SJCRH30 (cell line): ENCODE results near the gene LCN10. TPM values are rescaled to one million over a fixed set of nuclear protein-coding genes. Genes with fewer than 3 reads are reported as not detected.
"Not testable (repeated sequence)": the region's sequence is repeated elsewhere in the genome, so short reads cannot be mapped to it uniquely, and the experiment has no call there.

Experiments used
- DNase-seq, 2 experiments: peaks; one replicate each; pipeline ENCODE4 v3.0.0-alpha.2; 2015 to 2020
- H3K27ac ChIP-seq: fragments of 250-450 bp; sonication (Bioruptor Pico); 2 replicates; pipeline ENCODE4 v1.5.1; 2020; ENCODE audit warnings: mild to moderate bottlenecking, moderate library complexity
- H3K27me3 ChIP-seq: fragments of 250-450 bp; sonication (Bioruptor Pico); 2 replicates; pipeline ENCODE4 v1.5.1; 2020; ENCODE audit warnings: mild to moderate bottlenecking, moderate library complexity
- H3K36me3 ChIP-seq: fragments of 250-450 bp; sonication (Bioruptor Pico); 2 replicates; pipeline ENCODE4 v1.5.1; 2020; ENCODE audit warnings: mild to moderate bottlenecking, moderate library complexity
- H3K4me1 ChIP-seq: fragments of 250-450 bp; sonication (Bioruptor Pico); 2 replicates; pipeline ENCODE4 v1.5.1; 2020; ENCODE audit warnings: mild to moderate bottlenecking, moderate library complexity
- H3K4me3 ChIP-seq: fragments of 250-450 bp; sonication (Bioruptor Pico); 2 replicates; pipeline ENCODE4 v1.5.1; 2020; ENCODE audit warnings: mild to moderate bottlenecking, moderate library complexity
- H3K9me3 ChIP-seq: fragments of 250-450 bp; sonication (Bioruptor Pico); replicated peaks from 2 replicates; pipeline ENCODE4 v1.5.1; 2020; ENCODE audit warnings: mild to moderate bottlenecking, moderate library complexity
- total RNA-seq: library from RNA; depleted of rRNA; stranded (reverse); fragments of >200 nt; shearing (Covaris generic); gene quantifications from 2 replicates; pipeline ENCODE4 v1.2.3, GENCODE V29; 2014

The LCN10 gene
- total RNA-seq, 1 experiment from 2014 or later, result not detected

- not testable (repeated sequence) for H3K27ac ChIP-seq, H3K36me3 ChIP-seq, H3K4me3 ChIP-seq, H3K9me3 ChIP-seq, DNase-seq, H3K4me1 ChIP-seq
- peaks cover 43% of the 10 kb centered on the region for H3K27me3 ChIP-seq
Observed at GRCh38 chr9:136704741-136705140, 38.0 kb downstream of the LCN10 start.

GRCh38 chr9:136703276-136703860 is 39.4 kb downstream of the LCN10 start:
- Histone ChIP-seq H3K9me3 (no peaks in the 10 kb centered on the region), H3K4me3 (no peak overlapping the region), H3K27me3 (peaks cover 38% of the 10 kb centered on the region), H3K4me1 (peaks cover 9% of the 10 kb centered on the region), H3K36me3 (no peaks in the 10 kb centered on the region), H3K27ac (no peak overlapping the region)
- no peak for DNase-seq

DNA sequence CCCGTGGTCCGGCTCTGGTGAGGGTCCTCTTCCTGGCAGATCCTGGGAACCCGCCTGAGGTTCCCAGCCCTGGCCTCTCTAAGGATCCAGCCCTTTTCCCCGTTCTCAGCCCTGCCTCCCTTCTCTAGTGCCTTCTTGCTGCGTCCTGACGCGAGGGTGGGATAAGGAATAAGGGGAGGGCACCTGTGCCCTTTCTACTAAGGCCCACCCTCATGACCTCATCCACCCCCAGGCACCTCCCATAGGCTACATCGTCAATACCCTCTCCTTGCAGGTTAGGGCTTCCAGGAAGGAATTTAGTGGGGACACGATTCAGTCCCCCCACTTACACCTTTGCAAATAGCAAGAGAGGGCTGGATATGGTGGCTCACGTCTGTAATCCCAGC is 41.1 kb downstream of the LCN10 start:
- Histone ChIP-seq H3K4me1 (peaks cover 9% of the 10 kb centered on the region), H3K4me3 (peak overlapping the region; percentile 28; the same call in 1 of the 2 replicates), H3K9me3 (no peaks in the 10 kb centered on the region), H3K27ac (no peak overlapping the region; the same call in 1 of the 2 replicates), H3K36me3 (no peaks in the 10 kb centered on the region), H3K27me3 (peaks cover 30% of the 10 kb centered on the region)
- DNase-seq, result no peak

GRCh38 chr9:136700959-136701667 is 41.6 kb downstream of the LCN10 start:
- peak overlapping the region; percentile 28 for H3K4me3 ChIP-seq
- peak; percentile 65 to 66 for DNase-seq
- H3K27me3 ChIP-seq, result peaks cover 27% of the 10 kb centered on the region
- peaks cover 13% of the 10 kb centered on the region for H3K4me1 ChIP-seq
- H3K27ac ChIP-seq, result peak overlapping the region; percentile 47
- H3K36me3 ChIP-seq, result no peaks in the 10 kb centered on the region
- no peaks in the 10 kb centered on the region for H3K9me3 ChIP-seq

DNA sequence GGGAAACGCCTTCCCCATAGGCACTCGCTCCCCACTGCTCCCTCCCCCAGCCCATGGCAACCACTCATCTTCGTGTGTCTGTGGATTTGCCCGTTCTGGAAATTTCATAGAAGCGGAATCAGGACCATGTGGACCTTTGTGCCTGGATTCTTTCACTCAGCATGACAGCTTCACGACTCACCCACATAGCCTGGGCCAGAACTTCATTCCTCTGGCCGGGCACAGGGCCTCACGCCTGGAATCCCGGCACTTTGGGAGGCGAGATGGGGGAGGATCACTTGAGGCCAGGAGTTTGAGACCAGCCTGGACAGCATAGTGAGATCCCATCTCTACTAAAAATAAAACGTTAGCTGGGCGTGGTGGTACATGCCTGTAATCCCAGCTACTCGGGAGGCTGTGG is 42.4 kb downstream of the LCN10 start:
- H3K9me3 ChIP-seq, result no peaks in the 10 kb centered on the region
- peaks cover 21% of the 10 kb centered on the region for H3K27me3 ChIP-seq
- DNase-seq, result no peak

DNA sequence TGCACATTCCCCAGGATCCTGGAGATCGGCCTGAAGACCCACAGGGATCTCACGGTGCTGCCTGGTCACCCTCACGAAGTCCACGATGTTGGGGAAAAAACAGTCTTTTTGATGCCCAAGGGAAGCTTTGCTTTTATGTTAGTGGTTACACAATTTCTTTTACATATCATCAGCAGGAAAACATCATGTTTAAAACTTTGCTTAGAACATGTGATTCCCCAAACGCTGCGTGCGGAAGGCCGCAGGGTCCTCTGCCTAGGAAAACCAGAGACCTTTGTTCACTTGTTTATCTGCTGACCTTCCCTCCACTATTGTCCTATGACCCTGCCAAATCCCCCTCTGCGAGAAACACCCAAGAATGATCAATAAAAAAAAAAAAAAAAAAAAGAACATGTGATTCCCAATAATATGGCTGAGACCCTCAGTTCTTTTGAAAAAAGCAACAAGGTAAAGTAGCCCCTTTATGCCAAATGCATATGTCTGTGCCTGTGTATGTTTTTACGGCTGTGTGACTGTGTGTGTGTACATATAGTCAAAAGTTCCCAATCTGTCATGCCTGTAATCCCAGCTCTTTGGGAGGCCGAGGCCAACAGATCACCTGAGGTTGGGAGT is 44.0 kb downstream of the LCN10 start:
- H3K27ac ChIP-seq, result no peak overlapping the region
- no peak overlapping the region for H3K4me3 ChIP-seq
- no peak for DNase-seq
- H3K36me3 ChIP-seq, result no peaks in the 10 kb centered on the region
- peaks cover 32% of the 10 kb centered on the region for H3K4me1 ChIP-seq
- no peaks in the 10 kb centered on the region for H3K9me3 ChIP-seq
- peaks cover 19% of the 10 kb centered on the region for H3K27me3 ChIP-seq

More for the DNA sequence above, 42.4 kb downstream of the LCN10 start:
- Histone ChIP-seq H3K4me3 (no peak overlapping the region), H3K4me1 (peaks cover 21% of the 10 kb centered on the region), H3K36me3 (no peaks in the 10 kb centered on the region), H3K27ac (no peak overlapping the region)

GRCh38 chr9:136697821-136698526 is 44.8 kb downstream of the LCN10 start:
- Histone ChIP-seq H3K27ac (no peak overlapping the region), H3K4me3 (no peak overlapping the region), H3K36me3 (no peaks in the 10 kb centered on the region), H3K27me3 (peaks cover 21% of the 10 kb centered on the region), H3K4me1 (peaks cover 32% of the 10 kb centered on the region), H3K9me3 (no peaks in the 10 kb centered on the region)
- DNase-seq, result no peak

DNA sequence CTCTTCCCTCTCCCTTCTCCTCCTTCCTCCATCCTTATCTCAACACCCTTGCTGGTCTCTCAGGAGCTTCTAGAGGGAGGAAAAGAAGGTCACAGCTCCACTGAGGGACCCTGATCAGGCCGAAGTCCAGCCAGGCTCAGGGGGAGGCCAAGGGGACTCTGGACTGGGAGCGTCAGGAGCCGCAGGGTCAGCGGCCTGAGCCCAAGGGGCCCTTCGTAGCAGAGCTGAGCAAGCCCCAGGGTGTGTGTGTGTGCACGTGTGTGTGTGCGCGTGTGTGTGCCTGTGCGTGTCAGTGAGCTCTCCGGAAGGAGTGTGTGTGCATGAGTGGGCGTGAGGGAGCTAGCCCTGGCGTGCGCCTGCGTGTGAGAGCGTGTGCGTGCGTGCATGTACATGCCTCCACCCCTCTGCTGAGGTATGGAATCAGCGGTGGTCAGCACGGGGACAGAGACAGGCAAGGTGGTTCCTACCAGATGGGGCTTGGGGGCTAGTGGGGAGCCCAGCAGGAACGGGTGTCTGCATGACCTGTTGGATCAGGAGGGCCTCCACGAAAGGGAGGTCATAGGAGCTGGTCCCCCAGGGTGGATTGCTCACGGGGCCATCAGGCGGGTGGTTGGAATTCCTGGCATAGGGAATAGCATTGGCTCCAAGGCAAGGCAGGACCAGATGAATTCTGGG is 45.5 kb downstream of the LCN10 start:
- peaks cover 32% of the 10 kb centered on the region for H3K4me1 ChIP-seq
- no peak for DNase-seq
- no peaks in the 10 kb centered on the region for H3K36me3 ChIP-seq
- H3K9me3 ChIP-seq, result no peaks in the 10 kb centered on the region
- no peak overlapping the region for H3K4me3 ChIP-seq
- peaks cover 27% of the 10 kb centered on the region for H3K27me3 ChIP-seq
- no peak overlapping the region for H3K27ac ChIP-seq

DNA sequence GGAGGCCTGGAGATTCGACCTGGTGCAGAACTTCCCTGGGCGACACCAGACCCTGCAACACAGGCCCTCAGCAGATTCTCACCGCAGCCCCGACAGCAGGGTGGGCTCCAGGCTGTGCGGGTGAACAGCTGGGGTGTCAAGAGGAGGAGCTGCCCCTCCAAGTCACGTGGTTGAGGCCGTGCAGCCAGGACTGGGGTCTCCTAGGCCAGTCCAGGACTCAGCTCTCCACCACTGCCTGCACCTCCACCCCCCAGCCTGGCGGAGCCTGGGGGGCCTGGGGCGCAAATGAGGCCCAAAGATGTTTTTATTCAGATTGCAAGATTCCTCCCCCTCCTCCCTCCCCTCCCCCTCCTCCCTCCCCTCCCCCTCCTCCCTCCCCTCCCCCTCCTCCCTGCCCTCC is 46.2 kb downstream of the LCN10 start:
- H3K4me1 ChIP-seq, result peaks cover 29% of the 10 kb centered on the region
- peaks cover 29% of the 10 kb centered on the region for H3K27me3 ChIP-seq
- no peak overlapping the region for H3K4me3 ChIP-seq
- no peaks in the 10 kb centered on the region for H3K36me3 ChIP-seq
- H3K27ac ChIP-seq, result peak overlapping the region; percentile 38
- DNase-seq, result peak; percentile 84 to 86
- no peaks in the 10 kb centered on the region for H3K9me3 ChIP-seq

- peak; percentile 54 to 55 for DNase-seq
- peaks cover 25% of the 10 kb centered on the region for H3K27me3 ChIP-seq
- H3K4me1 ChIP-seq, result peaks cover 30% of the 10 kb centered on the region
- no peaks in the 10 kb centered on the region for H3K9me3 ChIP-seq
- no peaks in the 10 kb centered on the region for H3K36me3 ChIP-seq
- H3K4me3 ChIP-seq, result no peak overlapping the region
- peak overlapping the region; percentile 38 for H3K27ac ChIP-seq
Observed at GRCh38 chr9:136695955-136696354, 46.8 kb downstream of the LCN10 start.

GRCh38 chr9:136695435-136695895 is 47.3 kb downstream of the LCN10 start:
- peaks cover 24% of the 10 kb centered on the region for H3K27me3 ChIP-seq
- peak overlapping the region; percentile 38 for H3K27ac ChIP-seq
- DNase-seq, result peak; percentile 71 to 72
- H3K4me1 ChIP-seq, result peaks cover 34% of the 10 kb centered on the region
- H3K4me3 ChIP-seq, result no peak overlapping the region
- no peaks in the 10 kb centered on the region for H3K9me3 ChIP-seq
- H3K36me3 ChIP-seq, result no peaks in the 10 kb centered on the region

DNA sequence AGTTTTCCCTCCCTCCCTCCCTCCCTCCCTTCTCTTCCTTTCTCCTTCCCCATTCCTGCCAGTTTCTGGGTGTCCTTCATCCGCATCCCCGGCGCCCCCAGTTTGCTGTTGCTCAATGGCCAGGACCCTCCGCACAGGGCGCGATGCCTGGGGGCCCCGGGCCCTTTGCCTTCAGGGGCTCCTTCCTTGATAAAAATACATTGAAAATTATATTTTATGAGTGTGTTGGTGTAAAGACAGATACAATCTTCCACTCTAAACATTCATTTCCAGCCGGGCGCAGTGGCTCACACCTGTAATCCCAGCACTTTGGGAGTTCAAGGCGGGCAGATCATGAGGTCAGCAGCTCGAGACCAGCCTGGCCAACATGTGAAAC is 47.9 kb downstream of the LCN10 start:
- no peak for DNase-seq
- no peak overlapping the region for H3K27ac ChIP-seq
- H3K4me1 ChIP-seq, result peaks cover 40% of the 10 kb centered on the region
- H3K9me3 ChIP-seq, result no peaks in the 10 kb centered on the region
- peaks cover 26% of the 10 kb centered on the region for H3K27me3 ChIP-seq
- H3K36me3 ChIP-seq, result no peaks in the 10 kb centered on the region
- H3K4me3 ChIP-seq, result no peak overlapping the region

- H3K4me3 ChIP-seq, result no peak overlapping the region
- no peaks in the 10 kb centered on the region for H3K36me3 ChIP-seq
- H3K27me3 ChIP-seq, result peaks cover 29% of the 10 kb centered on the region
- no peaks in the 10 kb centered on the region for H3K9me3 ChIP-seq
- H3K27ac ChIP-seq, result no peak overlapping the region
- DNase-seq, result peak; percentile 66 to 76
- peaks cover 40% of the 10 kb centered on the region for H3K4me1 ChIP-seq
Observed at GRCh38 chr9:136694163-136694871, 48.4 kb downstream of the LCN10 start.
